Lung (tissue), 12 donors: ENCODE results near the gene SFT2D3. TPM values are rescaled to one million over a fixed set of nuclear protein-coding genes. Genes with fewer than 3 reads are reported as not detected.

Experiments used
- ATAC-seq: fragments of 200-7000 bp; cut with Tn5 transposase; one replicate; pipeline ENCODE4 v1.9.1; 2020; ENCODE audit warnings: moderate number of reproducible peaks; ENCODE audit not compliant: insufficient read depth, low FRiP score
- DNase-seq, 3 donors: peaks; one replicate each; pipeline ENCODE4 v3.0.0-alpha.2; 2013 to 2017
- H3K27ac ChIP-seq, 2 donors: one replicate each; pipeline ENCODE4 v1.5.1; 2013; ENCODE audit warnings: mild to moderate bottlenecking in 2 of 2, moderate library complexity in 2 of 2, control low read depth in 1 of 2, inconsistent platforms in 1 of 2, low read depth in 1 of 2, low read length in 1 of 2
- H3K27me3 ChIP-seq, 3 donors: one replicate each; pipeline ENCODE4 v1.5.1; 2013; ENCODE audit warnings: low read length in 2 of 3; ENCODE audit not compliant: control insufficient read depth in 3 of 3, insufficient read depth in 3 of 3
- H3K36me3 ChIP-seq, 4 donors: one replicate each; pipeline ENCODE4 v1.5.1; 2013; ENCODE audit warnings: low read length in 4 of 4, mild to moderate bottlenecking in 1 of 4, moderate library complexity in 1 of 4; ENCODE audit not compliant: control insufficient read depth in 4 of 4, insufficient read depth in 4 of 4
- H3K4me1 ChIP-seq, 5 donors: one replicate each; pipeline ENCODE4 v1.5.1; 2013; ENCODE audit warnings: low read length in 5 of 5, mild to moderate bottlenecking in 2 of 5, moderate library complexity in 1 of 5; ENCODE audit not compliant: control insufficient read depth in 5 of 5, insufficient read depth in 5 of 5
- H3K4me3 ChIP-seq: one replicate; pipeline ENCODE4 v1.5.1; 2013; ENCODE audit warnings: mild to moderate bottlenecking, control low read depth, moderate library complexity
- H3K9ac ChIP-seq, 2 donors: one replicate each; pipeline ENCODE4 v1.5.1; 2013; ENCODE audit warnings: low read length in 2 of 2, control low read depth in 1 of 2; ENCODE audit not compliant: insufficient read depth in 1 of 2
- H3K9me3 ChIP-seq, 4 donors: one replicate each; pipeline ENCODE4 v1.5.1; 2013; ENCODE audit warnings: low read length in 3 of 4, mild to moderate bottlenecking in 1 of 4, moderate library complexity in 1 of 4; ENCODE audit not compliant: control insufficient read depth in 4 of 4, insufficient read depth in 3 of 4
- WGBS, 2 donors: extraction: QIAGEN DNeasy Blood & Tissue Kit; methylation state at CpG; one replicate each; pipeline ENCODE4 v1.1.7; 2013; 5-methylcytosine and 5-hydroxymethylcytosine counted together
- polyA plus RNA-seq, 2 donors: library from polyadenylated mRNA; stranded (reverse); fragments of 200-250 nt; gene quantifications; one replicate each; pipeline ENCODE4 v1.2.1, GENCODE V29; 2013
- total RNA-seq, 2 donors: library from RNA; depleted of rRNA in 1 of 2; stranded (reverse); fragments of >200 nt in 1 of 2; gene quantifications; one replicate each; pipeline ENCODE4 v1.2.1, GENCODE V29; 2014 to 2021
- TF ChIP-seq, protein P1 (sequence below): IDR thresholded peaks from 2 replicates; pipeline ENCODE4 v1.5.1; 2012; ENCODE audit warnings: mild to moderate bottlenecking; ENCODE audit errors: control extremely low read depth, extremely low read depth
- donor health status: control.
- donor health status: control.
- donor health status: Bipolar disorder and iron deficiency.
- donor health status: healthy.
- donor health status: DM: yes; HTN: yes; CAD: no.

SFT2D3 gene
- total and polyA plus RNA-seq, 4 donors: 5.0 to 11.0 (median 8.5) TPM

GRCh38 chr2:127678991-127679390, 22.3 kb upstream of the SFT2D3 start:
- WGBS, 2 donors: 89 to 90% methylated on average over 6 of the region's 6 CpGs
- H3K36me3 ChIP-seq: no peaks in the 10 kb centered on the region
- H3K9ac ChIP-seq: no peak overlapping the region
- no peaks in the 10 kb centered on the region for H3K9me3 ChIP-seq
- H3K27me3 ChIP-seq: peaks cover 0 to 18% (median 15%) of the 10 kb centered on the region in 3 donors
- H3K27ac ChIP-seq: no peak overlapping the region
- H3K4me1 ChIP-seq: peaks cover 0 to 41% (median 6%) of the 10 kb centered on the region in 5 donors
- DNase-seq: no peak
- no peak overlapping the region for H3K4me3 ChIP-seq
- ATAC-seq: no peak
- TF ChIP-seq, protein P1, sequence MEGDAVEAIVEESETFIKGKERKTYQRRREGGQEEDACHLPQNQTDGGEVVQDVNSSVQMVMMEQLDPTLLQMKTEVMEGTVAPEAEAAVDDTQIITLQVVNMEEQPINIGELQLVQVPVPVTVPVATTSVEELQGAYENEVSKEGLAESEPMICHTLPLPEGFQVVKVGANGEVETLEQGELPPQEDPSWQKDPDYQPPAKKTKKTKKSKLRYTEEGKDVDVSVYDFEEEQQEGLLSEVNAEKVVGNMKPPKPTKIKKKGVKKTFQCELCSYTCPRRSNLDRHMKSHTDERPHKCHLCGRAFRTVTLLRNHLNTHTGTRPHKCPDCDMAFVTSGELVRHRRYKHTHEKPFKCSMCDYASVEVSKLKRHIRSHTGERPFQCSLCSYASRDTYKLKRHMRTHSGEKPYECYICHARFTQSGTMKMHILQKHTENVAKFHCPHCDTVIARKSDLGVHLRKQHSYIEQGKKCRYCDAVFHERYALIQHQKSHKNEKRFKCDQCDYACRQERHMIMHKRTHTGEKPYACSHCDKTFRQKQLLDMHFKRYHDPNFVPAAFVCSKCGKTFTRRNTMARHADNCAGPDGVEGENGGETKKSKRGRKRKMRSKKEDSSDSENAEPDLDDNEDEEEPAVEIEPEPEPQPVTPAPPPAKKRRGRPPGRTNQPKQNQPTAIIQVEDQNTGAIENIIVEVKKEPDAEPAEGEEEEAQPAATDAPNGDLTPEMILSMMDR: no peak

DNA sequence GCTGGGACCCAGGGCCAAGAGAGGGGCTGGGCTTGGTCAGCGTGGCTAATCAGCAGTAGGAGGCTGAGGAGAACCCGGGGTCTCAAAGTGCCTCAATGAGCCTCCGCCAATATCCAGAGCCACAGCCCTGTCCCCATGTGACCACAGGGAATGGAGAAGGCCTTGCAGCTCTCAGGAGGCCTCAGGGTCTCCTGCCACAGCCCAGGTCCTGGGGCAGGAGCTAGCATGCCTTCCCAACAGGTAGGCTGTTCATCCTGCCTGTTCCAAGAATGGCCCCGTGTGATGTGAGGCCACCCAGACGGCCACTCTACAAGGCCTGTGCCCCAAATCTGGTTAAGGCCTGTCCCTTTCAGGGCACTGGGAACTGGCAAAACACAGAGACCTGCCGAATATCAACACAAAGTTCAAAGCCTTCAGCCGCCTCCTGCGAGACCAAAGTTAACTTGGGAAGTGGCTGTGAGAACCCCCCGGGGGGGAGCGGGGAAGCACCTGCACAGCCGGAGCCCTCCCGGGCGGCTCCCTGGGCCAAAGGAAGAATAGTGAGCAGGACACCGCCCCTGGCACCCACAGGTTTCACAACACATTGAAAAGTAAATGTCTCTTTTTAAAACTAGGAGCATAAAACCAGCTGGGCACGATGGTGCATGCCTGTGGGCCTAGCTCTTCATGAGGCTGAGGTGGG, 21.5 kb upstream of the SFT2D3 start:
- ATAC-seq (no peak), DNase-seq (no peak)
- Histone ChIP-seq H3K4me1 (peaks cover 0 to 36% (median 5%) of the 10 kb centered on the region in 5 donors), H3K9ac (no peak overlapping the region), H3K27me3 (peaks cover 0 to 15% (median 14%) of the 10 kb centered on the region in 3 donors), H3K36me3 (no peaks in the 10 kb centered on the region), H3K4me3 (no peak overlapping the region), H3K27ac (no peak overlapping the region), H3K9me3 (no peaks in the 10 kb centered on the region)
- 83 to 85% methylated on average over 15 of the region's 15 CpGs for WGBS, 2 donors
- TF ChIP-seq, protein P1: no peak

DNA sequence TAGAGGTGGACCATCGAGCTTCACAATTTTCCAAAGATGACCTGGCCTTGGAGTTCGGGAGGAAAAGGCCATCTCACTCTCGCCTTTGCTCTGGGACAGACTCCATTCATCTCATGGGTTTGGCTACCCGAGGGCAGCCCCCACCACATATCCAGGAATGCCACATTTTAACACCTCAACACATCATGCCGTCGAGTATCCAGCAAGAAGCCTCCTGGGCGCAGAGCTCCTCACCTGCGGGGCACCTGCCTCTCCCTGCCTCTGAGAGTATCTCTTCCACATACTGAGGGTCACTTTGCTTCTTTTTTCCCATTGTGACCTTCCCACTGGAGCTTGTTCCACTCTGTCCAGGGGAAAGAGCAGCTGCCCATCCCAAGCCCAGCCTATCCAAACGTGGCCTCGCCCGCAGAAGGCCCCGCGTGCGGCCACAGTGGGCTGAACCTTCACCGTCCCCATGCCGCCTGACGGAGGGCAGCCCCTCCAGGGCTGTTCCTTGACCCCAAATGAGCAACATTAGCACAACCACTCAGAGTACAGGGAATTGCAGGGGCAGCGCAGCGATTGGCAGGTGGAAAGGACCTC, 20.5 kb upstream of the SFT2D3 start:
- Histone ChIP-seq H3K36me3 (no peaks in the 10 kb centered on the region), H3K4me3 (peak overlapping the region; percentile 4), H3K9me3 (no peaks in the 10 kb centered on the region), H3K27me3 (peaks cover 0 to 15% (median 14%) of the 10 kb centered on the region in 3 donors), H3K4me1 (peaks cover 0 to 34% (median 5%) of the 10 kb centered on the region in 5 donors), H3K9ac (no peak overlapping the region), H3K27ac (peak overlapping the region in 1 of 2 donors; percentile 30)
- ATAC-seq: no peak
- no peak for DNase-seq
- 76 to 88% methylated on average over 19 of the region's 19 CpGs for WGBS, 2 donors
- TF ChIP-seq, protein P1: no peak
